G401.6 (cell line): ENCODE data around the gene NEURL1B.

ENCODE experiments used
- FAIRE-seq: peaks from 2 replicates; lab custom pipeline; 2012; peaks lifted over from hg19 to GRCh38; lab: Jason Lieb, UNC

NEURL1B gene

GRCh38 chr5:172716796-172717313, 75.8 kb downstream of the NEURL1B start:
- peak; percentile 91 for FAIRE-seq

- no peak for FAIRE-seq
These were observed 76.6 kb downstream of the NEURL1B start for GRCh38 chr5:172717481-172718195.

- FAIRE-seq = no peak
These were observed 77.6 kb downstream of the NEURL1B start for GRCh38 chr5:172718527-172719114.

GRCh38 chr5:172719211-172719610, 78.1 kb downstream of the NEURL1B start:
- no peak for FAIRE-seq

- FAIRE-seq = no peak
These were observed 79.6 kb downstream of the NEURL1B start for GRCh38 chr5:172720655-172721054.

- no peak for FAIRE-seq
These were observed 80.6 kb downstream of the NEURL1B start for GRCh38 chr5:172721455-172722326.

GRCh38 chr5:172722327-172722815, 81.3 kb downstream of the NEURL1B start:
- FAIRE-seq = no peak

- no peak for FAIRE-seq
These were observed 82.4 kb downstream of the NEURL1B start for GRCh38 chr5:172723508-172723907.

- FAIRE-seq = no peak
These were observed 83.5 kb downstream of the NEURL1B start for GRCh38 chr5:172724242-172725183.

GRCh38 chr5:172725273-172725672, 84.2 kb downstream of the NEURL1B start:
- FAIRE-seq = no peak

- no peak for FAIRE-seq
These were observed 84.7 kb downstream of the NEURL1B start for GRCh38 chr5:172725785-172726184.

GRCh38 chr5:172726966-172727365, 85.9 kb downstream of the NEURL1B start:
- FAIRE-seq = no peak

- no peak for FAIRE-seq
These were observed 86.5 kb downstream of the NEURL1B start for GRCh38 chr5:172727551-172727950.

GRCh38 chr5:172728481-172729241, 87.6 kb downstream of the NEURL1B start:
- FAIRE-seq = no peak

GRCh38 chr5:172729588-172729987, 88.5 kb downstream of the NEURL1B start:
- FAIRE-seq = no peak

GRCh38 chr5:172730222-172730621, 89.2 kb downstream of the NEURL1B start:
- FAIRE-seq = no peak

- FAIRE-seq = peak; percentile 30
These were observed 90.1 kb downstream of the NEURL1B start for GRCh38 chr5:172730981-172731679.

GRCh38 chr5:172731680-172732074, 90.6 kb downstream of the NEURL1B start:
- FAIRE-seq = no peak

GRCh38 chr5:172732201-172732865, 91.3 kb downstream of the NEURL1B start:
- FAIRE-seq = no peak
